Measurements from ENCODE around the gene KCNK18. TPM values are rescaled to one million over a fixed set of nuclear protein-coding genes. Genes with fewer than 3 reads are reported as not detected.

Gene KCNK18
- not detected for total RNA-seq

DNA sequence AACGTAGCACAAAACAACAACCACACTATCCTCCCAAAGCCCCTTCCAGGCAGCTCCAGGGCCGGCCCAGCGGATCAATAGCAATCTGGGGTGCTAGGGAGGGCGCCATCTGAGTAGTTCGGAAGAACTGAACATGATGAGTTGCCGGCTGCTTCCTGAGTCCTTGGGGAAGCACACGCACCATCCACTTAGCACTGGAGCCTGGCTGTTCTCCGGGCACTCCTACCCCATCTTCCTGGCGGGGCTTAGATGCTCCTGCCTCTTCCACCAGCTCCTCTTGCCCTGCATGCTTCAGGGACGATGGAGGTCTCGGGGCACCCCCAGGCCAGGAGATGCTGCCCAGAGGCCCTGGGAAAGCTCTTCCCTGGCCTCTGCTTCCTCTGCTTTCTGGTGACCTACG lies at the start of gene KCNK18:
TSS of gene KCNK18 (plus strand) at position 301 of the 400 bp plus-strand sequence. CDS start at position 301, 0 bp downstream.
- H3K36me3 Mint-ChIP-seq (ENCODE audit: low read depth): no peaks in the 10 kb centered on the region
- intact Hi-C loops (cut with micrococcal nuclease): no loop called here
- H3K27ac Mint-ChIP-seq: no peak within 1 kb of the TSS
- no peaks in the 10 kb centered on the region for H3K4me1 Mint-ChIP-seq (ENCODE audit: low read depth)
- peaks cover 3% of the 10 kb centered on the region for H3K9me3 Mint-ChIP-seq
- peaks cover 5% of the 10 kb centered on the region for H3K27me3 Mint-ChIP-seq (ENCODE audit: low read depth)
- CTCF ChIA-PET: interaction anchor here (2.8 kb wide), 1 partner anchor 19 kb away, joined by 9 read pairs; no protein-coding TSS in a partner anchor
- no peak for DNase-seq
- H3K4me3 Mint-ChIP-seq: no peak within 1 kb of the TSS

DNA sequence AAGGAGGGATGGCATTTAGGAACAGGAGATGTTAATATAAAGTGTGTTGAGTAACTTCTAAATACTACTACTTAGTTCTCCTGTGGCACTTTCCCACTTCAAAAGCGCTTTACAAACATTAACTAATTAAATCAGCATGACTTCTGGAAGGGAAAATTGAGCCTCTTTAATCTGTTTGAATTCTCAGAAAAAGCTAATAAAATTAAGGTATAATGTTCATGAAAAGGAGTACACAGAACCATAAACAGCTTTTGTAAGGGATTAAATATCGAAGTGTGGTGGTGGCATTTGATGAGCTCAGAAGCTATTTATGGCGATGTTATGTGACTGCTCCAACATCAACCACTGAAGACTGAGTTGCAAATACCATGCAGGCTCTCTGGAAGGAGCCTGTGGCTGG lies 49.0 kb upstream of the KCNK18 start:
- CTCF ChIA-PET: interaction anchor here (1.8 kb wide), 1 partner anchor 19 kb away, joined by 4 read pairs; no protein-coding TSS in a partner anchor
- intact Hi-C loops (cut with micrococcal nuclease): no loop called here
- H3K4me3 Mint-ChIP-seq: no peak overlapping the region
- no peak overlapping the region for H3K27ac Mint-ChIP-seq
- DNase-seq: no peak
- H3K4me1 Mint-ChIP-seq (ENCODE audit: low read depth): no peaks in the 10 kb centered on the region
- H3K27me3 Mint-ChIP-seq (ENCODE audit: low read depth): peaks cover 57% of the 10 kb centered on the region
- peaks cover 4% of the 10 kb centered on the region for H3K9me3 Mint-ChIP-seq
- H3K36me3 Mint-ChIP-seq (ENCODE audit: low read depth): no peaks in the 10 kb centered on the region

DNA sequence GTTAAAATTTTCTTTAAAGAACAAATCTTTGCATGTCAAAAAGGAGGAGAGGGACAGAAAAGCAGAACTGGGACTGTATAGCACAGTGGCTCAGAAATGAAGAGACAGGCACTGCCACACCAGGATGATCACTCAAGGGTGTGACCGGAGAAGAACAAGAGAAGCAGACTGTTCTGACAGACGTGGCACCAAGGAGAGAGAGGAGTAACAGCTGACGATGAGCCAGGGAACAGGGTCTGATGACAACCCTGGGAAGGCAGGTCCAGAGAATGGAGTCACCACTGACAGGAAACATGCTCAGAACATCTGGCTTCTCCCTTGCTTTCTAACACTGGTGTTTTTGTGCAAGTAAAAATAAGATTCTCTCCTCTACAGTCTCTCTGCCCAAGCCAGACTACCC lies 44.6 kb upstream of the KCNK18 start:
- DNase-seq: no peak
- peaks cover 66% of the 10 kb centered on the region for H3K27me3 Mint-ChIP-seq (ENCODE audit: low read depth)
- no peaks in the 10 kb centered on the region for H3K36me3 Mint-ChIP-seq (ENCODE audit: low read depth)
- no peaks in the 10 kb centered on the region for H3K4me1 Mint-ChIP-seq (ENCODE audit: low read depth)
- CTCF ChIA-PET: interaction anchor here (1.1 kb wide), 1 partner anchor 15 kb away, joined by 3 read pairs; no protein-coding TSS in a partner anchor
- H3K4me3 Mint-ChIP-seq: no peak overlapping the region
- no peaks in the 10 kb centered on the region for H3K9me3 Mint-ChIP-seq
- no peak overlapping the region for H3K27ac Mint-ChIP-seq
- intact Hi-C loops (cut with micrococcal nuclease): no loop called here

DNA sequence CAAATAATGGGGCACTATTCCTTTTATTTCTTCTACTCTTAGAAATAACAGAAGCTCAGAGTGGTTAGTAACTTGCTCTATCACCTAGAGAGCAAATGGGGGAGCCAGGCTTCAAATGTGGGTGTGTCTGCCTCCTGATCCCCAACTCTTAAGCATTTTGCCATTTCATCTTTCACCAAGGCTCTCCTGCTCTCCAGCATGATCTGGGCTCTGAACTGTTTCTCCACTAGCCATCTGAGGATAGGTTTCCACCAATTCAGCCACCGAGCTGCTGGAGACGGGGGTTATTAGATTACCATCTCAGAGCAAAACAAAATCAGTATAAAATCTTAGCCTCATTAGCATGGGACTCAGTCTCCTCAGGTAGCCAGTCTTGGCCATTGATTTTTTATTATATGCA lies 39.0 kb upstream of the KCNK18 start:
- peaks cover 76% of the 10 kb centered on the region for H3K27me3 Mint-ChIP-seq (ENCODE audit: low read depth)
- intact Hi-C loops (cut with micrococcal nuclease): no loop called here
- CTCF ChIA-PET: interaction anchor here (0.8 to 1.1 kb wide), 2 partner anchors 9 to 370 kb away, joined by 3 read pairs; no protein-coding TSS in a partner anchor
- peaks cover 7% of the 10 kb centered on the region for H3K4me1 Mint-ChIP-seq (ENCODE audit: low read depth)
- no peak overlapping the region for H3K4me3 Mint-ChIP-seq
- no peak for DNase-seq
- no peaks in the 10 kb centered on the region for H3K9me3 Mint-ChIP-seq
- no peak overlapping the region for H3K27ac Mint-ChIP-seq
- no peaks in the 10 kb centered on the region for H3K36me3 Mint-ChIP-seq (ENCODE audit: low read depth)

DNA sequence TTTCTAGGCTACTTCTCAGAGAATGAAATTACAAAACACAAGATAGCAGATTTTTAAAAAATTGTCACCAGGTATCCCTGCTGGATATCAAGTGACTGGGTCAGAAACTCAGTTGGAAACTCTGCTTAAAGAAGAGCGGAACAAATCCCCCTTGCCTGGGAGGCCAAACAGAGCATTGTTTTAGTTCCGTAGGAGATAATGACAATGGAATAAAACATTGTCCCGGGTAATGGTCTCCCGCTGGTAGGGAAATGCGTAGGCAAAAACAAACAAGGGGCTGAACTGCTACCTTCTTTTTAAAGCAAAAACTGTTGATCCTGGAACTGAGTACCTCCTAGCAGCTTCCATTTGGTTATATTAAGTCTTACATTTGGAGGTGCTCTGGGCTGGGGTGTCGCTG lies 37.9 kb upstream of the KCNK18 start:
- DNase-seq: no peak
- H3K36me3 Mint-ChIP-seq (ENCODE audit: low read depth): no peaks in the 10 kb centered on the region
- no peaks in the 10 kb centered on the region for H3K9me3 Mint-ChIP-seq
- H3K4me3 Mint-ChIP-seq: no peak overlapping the region
- CTCF ChIA-PET: no interaction called here
- intact Hi-C loops (cut with micrococcal nuclease): no loop called here
- peaks cover 14% of the 10 kb centered on the region for H3K4me1 Mint-ChIP-seq (ENCODE audit: low read depth)
- no peak overlapping the region for H3K27ac Mint-ChIP-seq
- peaks cover 76% of the 10 kb centered on the region for H3K27me3 Mint-ChIP-seq (ENCODE audit: low read depth)

DNA sequence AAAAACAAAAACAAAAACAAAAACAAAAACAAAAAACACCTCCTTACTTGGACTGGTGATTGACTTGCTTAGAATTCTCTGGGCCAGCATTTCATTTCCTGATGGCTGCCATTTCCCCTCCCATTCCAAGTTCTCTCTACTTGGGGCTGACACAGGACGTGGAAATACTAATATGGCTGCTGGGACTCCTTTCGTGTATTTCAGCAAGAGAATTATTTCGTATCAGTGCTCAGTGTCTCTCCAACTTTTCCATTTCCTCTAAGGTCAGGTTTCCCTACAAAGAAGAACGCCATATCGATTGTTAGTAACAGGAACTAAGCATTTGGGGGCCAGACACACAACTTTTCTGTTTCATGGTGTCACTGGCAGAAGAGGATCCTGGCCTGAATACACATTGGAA lies 36.7 kb upstream of the KCNK18 start:
- Mint-ChIP-seq H3K27ac (no peak overlapping the region), H3K9me3 (no peaks in the 10 kb centered on the region), H3K4me1 (ENCODE audit: low read depth) (peaks cover 22% of the 10 kb centered on the region), H3K27me3 (ENCODE audit: low read depth) (peaks cover 77% of the 10 kb centered on the region), H3K4me3 (no peak overlapping the region), H3K36me3 (ENCODE audit: low read depth) (no peaks in the 10 kb centered on the region)
- CTCF ChIA-PET: no interaction called here
- DNase-seq: no peak
- intact Hi-C loops (cut with micrococcal nuclease): loop anchor here (10.0 kb wide), 1 partner anchor 384 kb away; the partner anchor contains the start of gene EMX2

DNA sequence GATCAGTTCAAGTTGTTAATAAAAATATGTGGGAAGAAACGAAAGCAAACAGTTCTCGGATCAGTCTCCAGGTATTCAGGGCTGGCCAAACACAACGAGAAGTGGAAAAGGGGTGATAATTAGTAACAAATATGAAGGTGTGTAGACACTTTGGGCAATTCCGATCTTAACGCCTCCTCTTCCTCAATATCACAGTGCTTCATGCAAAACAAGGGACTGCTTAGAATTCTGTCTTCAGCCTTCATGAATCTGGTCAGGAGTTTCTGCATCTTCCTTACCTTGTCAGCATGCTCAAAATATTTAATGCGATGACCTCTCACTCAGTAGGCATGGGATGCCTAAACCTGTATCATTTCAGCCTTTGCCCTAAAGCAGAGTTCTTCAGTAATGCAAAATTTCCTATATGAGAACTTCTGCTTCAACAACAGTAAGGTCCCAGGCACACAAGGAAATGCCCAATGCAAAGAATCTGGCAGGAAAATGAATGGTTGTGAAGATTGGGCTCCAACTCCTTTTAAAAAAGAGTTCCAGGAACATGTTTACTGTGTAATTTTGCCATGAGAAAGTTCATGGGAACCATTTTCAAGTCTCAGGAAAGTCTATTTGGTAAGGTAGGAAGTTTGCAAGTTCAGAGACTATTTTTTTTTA lies 35.8 kb upstream of the KCNK18 start:
- Mint-ChIP-seq H3K4me3 (no peak overlapping the region), H3K27ac (no peak overlapping the region), H3K4me1 (ENCODE audit: low read depth) (peaks cover 26% of the 10 kb centered on the region), H3K27me3 (ENCODE audit: low read depth) (peaks cover 79% of the 10 kb centered on the region), H3K9me3 (no peaks in the 10 kb centered on the region), H3K36me3 (ENCODE audit: low read depth) (no peaks in the 10 kb centered on the region)
- intact Hi-C loops (cut with micrococcal nuclease): loop anchor here (1.0 to 10.0 kb wide), 2 partner anchors 28 to 383 kb away; partner anchors contain the start of gene EMX2
- CTCF ChIA-PET: no interaction called here
- no peak for DNase-seq

DNA sequence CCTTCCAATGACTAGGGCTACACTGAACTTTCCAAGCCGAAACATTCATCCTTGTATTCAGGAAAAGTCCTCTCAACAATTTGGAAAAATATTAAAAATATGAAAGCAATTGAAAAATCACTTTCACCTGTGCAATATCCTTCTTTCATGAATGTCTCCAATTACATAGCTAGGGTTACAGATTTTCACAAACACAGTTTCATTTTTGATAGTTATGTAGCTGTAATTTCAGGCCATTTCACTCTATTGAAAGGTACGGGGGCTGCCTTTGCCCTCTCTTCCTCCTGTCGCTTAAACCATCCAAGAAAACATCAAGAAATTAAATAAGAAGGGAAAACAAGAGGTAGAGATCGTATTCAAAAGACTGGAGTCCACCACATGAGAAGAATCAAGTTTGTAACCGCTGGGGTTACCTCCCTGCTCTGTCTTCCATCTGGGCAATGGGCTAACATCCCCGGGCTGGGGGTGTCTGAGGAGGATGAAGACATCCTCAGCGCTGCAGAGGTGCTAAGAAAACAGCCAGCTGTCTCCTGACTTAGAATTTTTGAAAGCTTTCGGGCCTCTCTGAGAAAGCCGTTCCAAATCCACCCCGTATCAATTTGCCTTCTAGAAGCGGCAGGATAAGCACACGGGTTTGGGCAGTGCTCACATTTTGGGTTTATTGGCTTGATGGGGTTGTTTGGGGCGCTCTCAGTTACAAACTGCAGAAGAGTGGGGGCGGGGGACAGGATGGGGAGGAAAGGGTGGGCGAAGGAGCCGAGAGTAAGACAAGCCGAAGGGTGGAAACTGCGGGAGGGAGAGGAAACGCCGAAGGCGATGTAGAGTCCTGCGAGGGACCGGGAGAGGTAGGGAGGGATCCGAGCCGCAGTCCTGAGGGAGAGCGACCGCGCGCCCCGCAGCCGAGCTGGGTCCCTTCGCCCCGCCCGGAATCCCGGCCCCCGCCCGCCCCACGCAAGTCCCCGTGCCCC lies 34.9 kb upstream of the KCNK18 start:
- Mint-ChIP-seq H3K4me1 (ENCODE audit: low read depth) (peaks cover 35% of the 10 kb centered on the region), H3K27ac (no peak overlapping the region), H3K9me3 (no peaks in the 10 kb centered on the region), H3K4me3 (peak overlapping the region; percentile 29), H3K36me3 (ENCODE audit: low read depth) (no peaks in the 10 kb centered on the region), H3K27me3 (ENCODE audit: low read depth) (peaks cover 81% of the 10 kb centered on the region)
- CTCF ChIA-PET: no interaction called here
- intact Hi-C loops (cut with micrococcal nuclease): loop anchor here (1.0 to 10.0 kb wide), 2 partner anchors 29 to 382 kb away; partner anchors contain the start of gene EMX2
- no peak for DNase-seq

DNA sequence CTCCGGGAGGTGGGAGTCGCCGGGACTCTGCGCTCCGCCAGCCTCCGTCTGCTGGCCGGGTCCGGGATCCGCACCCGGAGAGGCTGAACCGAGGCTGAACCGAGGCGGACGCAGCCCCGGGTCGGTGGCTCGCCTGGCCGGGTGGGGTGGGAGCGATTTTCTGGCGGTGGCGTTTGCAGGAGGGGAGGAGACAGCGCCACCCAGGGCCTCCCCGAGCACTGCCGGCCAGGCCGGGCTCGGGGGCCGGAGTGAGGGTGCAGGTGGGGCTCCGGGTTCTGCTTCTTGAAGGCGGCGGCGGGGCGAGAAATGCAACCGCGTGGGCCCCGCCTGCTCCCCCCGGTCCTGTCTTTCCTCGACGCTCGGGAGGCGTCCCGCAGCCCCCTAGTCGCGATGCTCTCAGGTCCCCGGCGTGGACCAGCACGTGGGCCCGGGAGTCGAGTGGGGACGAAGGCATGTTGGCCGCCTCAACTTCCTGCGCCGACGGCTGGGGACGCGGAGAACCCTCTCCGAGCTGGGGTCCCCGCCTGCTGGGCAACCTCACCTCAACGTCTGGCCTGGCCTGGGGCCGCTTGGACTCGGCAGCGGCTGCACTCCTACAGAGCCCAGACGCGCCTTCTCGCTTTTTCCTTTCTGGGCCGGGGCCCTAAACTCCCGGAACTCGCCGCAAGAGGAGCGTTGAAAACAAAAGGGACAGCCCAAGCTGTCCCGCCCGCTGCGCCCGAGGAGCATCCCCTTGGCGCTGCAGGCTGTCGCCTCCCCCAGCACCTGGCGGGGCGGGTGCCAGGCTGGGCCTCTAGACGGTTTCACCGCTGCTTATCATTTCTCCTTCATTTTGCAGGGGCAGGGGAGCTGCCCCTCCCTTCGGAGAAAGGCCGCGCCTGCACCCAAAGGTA lies 34.0 kb upstream of the KCNK18 start:
- CTCF ChIA-PET: interaction anchor here (0.7 to 1.6 kb wide), 3 partner anchors 12 to 366 kb away, joined by 3 to 5 read pairs (median 4); no protein-coding TSS in a partner anchor
- intact Hi-C loops (cut with micrococcal nuclease): loop anchor here (10.0 kb wide), 1 partner anchor 381 kb away; the partner anchor contains the start of gene EMX2
- Mint-ChIP-seq H3K4me3 (no peak overlapping the region), H3K9me3 (no peaks in the 10 kb centered on the region), H3K27me3 (ENCODE audit: low read depth) (peaks cover 80% of the 10 kb centered on the region), H3K27ac (no peak overlapping the region), H3K36me3 (ENCODE audit: low read depth) (no peaks in the 10 kb centered on the region), H3K4me1 (ENCODE audit: low read depth) (peaks cover 41% of the 10 kb centered on the region)
- no peak for DNase-seq

DNA sequence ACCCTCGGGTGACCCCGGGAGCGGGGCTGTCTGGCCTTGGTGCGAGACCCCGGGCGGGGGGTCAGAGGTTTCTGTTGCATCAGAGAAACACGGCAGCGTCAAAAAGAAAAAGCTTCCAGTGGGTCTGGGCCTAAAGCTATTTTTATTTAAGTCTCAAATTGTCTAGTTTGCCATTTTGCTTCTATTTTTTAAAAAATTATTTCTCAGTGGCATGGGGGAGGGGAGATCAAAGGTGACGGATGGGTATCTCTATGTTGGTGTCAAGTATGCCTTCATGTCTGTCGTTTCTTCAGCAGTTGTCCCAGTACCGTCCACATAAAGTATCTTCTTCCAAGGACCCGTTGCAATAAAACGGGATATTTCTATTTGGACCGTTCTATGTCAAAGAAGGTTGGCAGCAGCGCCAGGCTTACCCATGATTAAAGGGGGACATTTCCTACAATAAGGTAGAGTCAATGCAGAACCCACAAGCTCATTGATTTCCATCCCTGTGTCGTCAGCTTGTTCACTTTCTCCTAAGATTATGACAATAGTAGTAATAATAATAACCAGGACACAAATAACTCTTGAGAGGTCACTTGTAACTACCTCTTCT lies 33.2 kb upstream of the KCNK18 start:
- intact Hi-C loops (cut with micrococcal nuclease): loop anchor here (10.0 kb wide), 1 partner anchor 381 kb away; the partner anchor contains the start of gene EMX2
- Mint-ChIP-seq H3K27ac (no peak overlapping the region), H3K36me3 (ENCODE audit: low read depth) (no peaks in the 10 kb centered on the region), H3K27me3 (ENCODE audit: low read depth) (peaks cover 80% of the 10 kb centered on the region), H3K9me3 (no peaks in the 10 kb centered on the region), H3K4me1 (ENCODE audit: low read depth) (peaks cover 47% of the 10 kb centered on the region), H3K4me3 (no peak overlapping the region)
- no peak for DNase-seq
- CTCF ChIA-PET: interaction anchor here (0.6 to 1.6 kb wide), 4 partner anchors 11 to 538 kb away, joined by 3 to 5 read pairs (median 4); no protein-coding TSS in a partner anchor

All from activated naive CD4-positive, alpha-beta T cell treated with anti-CD3 and anti-CD28 coated beads for 36 hours (primary cell).